Limb (tissue), 2 donors: ENCODE data around the gene LATS1.
"Not testable (repeated sequence)": the region's sequence is repeated elsewhere in the genome, so short reads cannot be mapped to it uniquely, and the experiment has no call there.

Experiments
- DNase-seq, 2 donors: peaks; one replicate each; pipeline ENCODE4 v3.0.0-alpha.2; 2016; ENCODE audit errors: extremely low spot score in 2 of 2

Gene LATS1

GRCh38 chr6:149728499-149729234 lies 10.8 kb upstream of the LATS1 start:
- DNase-seq: no peak

DNA sequence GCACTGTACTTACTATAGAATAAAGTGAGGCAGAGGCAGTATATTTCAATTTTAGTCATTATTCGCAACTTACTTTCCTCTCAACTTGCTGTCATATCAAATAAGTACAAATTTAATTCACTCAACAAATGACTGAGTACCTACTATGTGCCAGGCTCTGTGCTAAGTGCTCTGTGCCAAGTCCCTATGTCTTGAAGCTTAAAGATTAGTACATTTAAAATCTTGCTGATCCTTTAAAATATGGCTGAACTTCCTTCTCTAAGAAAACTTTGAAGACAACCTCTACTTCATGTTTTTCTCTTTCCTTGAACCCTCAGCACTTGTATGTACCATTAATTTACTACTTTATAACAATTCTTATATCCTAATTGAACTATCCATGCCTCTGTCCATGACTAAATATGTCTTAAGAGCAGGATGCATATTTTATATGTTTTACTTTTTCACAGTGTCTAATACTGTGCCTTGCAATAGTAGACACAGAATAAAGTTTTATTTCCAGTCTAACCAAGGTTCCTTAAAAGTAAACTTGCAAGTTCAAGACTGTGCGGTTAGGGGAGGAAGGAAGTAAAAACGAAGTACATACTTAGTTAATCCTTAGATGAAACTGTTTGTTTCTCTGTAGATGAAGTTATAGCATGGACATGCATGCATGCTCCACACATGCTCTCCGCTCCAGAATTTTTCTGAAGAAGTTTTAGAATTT lies 10.0 kb upstream of the LATS1 start:
- DNase-seq: no peak

DNA sequence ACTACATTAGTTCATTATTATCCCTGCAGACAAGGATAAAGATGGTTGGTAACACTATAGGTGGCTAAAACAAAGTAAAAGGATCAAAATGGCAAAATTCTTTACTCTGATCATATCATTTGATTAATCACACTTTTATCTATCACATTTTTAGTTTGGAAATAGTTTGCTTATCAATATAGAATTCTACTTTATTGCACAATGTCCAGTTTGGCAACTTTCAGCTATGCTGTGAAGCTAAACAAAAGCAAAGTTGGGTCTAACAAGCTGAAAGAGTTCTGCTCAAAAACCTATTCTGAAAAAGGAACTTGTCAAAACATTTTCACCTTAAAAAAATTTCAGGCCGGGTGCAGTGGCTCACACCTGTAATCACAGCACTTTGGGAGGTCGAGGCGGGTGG lies 7.9 kb upstream of the LATS1 start:
- DNase-seq: no peak

DNA sequence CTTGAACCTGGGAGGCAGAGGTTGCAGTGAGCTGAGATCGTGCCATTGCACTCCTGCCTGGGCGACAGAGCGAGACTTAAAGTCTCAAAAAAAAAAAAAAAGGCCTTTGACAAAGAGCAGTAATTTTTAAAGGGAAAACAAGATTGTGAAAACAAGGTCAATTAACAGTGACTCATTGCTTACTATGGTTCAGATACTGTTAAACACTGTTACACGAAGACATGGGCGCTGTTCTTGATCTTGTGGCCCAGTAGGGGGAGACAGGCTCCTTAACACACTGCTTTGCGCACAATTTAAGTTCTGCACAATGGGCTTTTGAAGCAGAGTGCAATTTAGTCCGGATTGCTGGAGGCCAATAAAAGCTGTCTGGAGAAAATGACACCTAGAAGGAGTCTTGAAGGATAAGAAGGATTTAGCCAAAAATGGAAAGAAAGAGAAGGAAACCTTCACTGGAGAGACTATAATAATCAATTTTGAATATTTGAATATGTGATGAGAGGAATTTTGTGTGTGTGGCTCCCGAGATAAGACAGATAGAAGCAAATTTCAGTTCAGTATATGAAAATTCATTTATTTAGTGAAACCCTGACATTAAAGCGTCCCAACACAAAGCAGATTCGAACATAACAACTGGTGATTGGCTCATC lies 6.0 kb upstream of the LATS1 start:
- no peak for DNase-seq

- no peak for DNase-seq
Observed at GRCh38 chr6:149723262-149723661, 5.4 kb upstream of the LATS1 start.

- no peak for DNase-seq
Observed at GRCh38 chr6:149719531-149719930, 1.6 kb upstream of the LATS1 start.

- DNase-seq: no peak
Observed at GRCh38 chr6:149717255-149717587, 680 bp downstream of the LATS1 start.

DNA sequence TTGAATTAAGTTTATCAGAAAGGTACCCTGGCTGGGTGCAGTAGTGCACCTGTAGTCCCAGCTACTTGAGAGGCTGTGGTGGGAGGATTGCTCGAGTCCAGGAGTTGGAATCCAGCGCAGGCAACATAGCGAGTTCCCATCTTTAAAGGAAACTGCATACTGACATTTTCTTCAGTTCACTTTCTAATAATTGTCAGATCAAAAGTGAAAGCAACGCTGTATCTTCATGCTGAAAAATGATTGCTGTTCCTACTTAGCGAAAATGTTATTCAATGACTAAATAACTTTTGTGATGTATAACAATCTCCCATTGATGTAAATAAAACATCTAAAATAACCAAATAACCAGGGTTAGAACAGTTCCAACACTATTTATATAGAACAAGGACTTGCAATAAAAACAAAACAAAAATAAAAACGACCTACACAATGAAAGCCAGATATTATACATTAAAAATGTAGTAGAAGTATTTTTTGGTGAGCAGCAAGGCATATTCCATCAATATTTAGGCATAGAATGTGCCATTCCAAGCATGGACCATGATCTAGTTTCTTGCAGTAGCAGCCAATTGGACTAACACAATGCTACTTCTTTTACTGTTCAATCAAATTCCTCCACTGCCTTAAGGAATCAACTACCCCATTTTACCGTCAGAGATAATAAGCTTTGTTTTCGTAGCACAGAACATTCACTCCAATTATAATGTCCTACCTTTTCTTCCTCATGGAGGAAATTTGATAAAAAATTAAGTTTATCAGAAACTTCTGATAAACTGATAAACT lies 1.5 kb downstream of the LATS1 start:
- no peak for DNase-seq

- no peak for DNase-seq
Observed at GRCh38 chr6:149714442-149714841, 3.5 kb downstream of the LATS1 start.

DNA sequence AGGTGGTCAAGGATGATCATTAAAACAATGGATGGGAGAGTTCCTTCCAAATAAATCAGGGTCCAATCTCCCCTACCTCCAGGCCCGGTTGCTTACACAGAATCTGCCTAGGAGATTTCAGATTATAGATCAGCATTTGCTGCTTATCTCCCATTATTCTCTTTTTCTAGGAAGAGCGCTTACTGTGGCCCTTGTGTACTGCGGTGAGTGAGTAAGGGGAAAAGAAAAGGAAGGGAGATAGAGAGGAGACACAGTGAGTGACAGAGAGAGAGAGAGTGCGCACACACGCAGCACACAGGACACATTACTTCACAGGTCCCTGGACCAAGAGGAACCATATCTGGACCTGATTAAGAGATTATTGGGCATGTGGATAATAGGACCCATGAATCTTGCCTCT lies 6.2 kb downstream of the LATS1 start:
- DNase-seq: no peak

DNA sequence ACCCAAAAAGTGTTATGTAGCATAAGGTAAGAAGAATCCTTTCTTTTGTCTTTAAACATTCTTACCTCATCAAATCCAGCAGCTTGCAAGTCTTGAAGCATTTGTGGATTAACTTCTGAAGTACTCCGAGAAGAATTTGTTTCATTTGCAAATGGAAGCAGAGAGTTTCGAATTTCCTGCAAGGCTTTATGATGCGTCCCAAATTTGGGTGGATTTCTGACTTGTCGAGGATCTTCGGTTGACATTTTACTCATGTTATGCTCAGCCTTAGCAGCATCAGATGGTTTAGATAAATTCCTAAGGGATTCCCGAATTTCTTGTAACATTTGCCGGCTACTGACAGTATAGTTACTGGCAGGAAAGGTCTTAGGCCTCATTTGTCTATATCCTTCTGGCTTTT lies 16.2 kb downstream of the LATS1 start:
- DNase-seq: no peak

GRCh38 chr6:149699150-149699549 lies 18.8 kb downstream of the LATS1 start:
- DNase-seq: no peak

DNA sequence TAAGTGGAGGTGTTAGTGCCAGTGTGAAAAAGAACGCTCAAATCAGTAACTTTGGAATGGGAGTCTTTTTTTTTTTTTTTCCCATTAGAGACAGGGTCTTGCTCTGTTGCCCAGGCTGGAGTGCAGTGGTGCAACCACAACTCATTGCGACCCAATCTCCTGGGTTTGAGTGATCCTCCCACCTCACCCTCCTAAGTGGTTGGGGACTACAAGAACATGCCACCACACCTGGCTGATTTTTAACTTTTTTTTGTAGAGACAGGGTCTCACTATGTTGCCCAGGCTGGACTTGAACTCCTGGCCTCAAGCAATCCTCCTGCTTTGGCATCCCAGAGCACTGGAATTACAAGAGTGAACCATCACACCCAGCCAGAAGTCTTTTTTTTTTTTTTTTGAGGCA lies 19.7 kb downstream of the LATS1 start:
- no peak for DNase-seq

DNA sequence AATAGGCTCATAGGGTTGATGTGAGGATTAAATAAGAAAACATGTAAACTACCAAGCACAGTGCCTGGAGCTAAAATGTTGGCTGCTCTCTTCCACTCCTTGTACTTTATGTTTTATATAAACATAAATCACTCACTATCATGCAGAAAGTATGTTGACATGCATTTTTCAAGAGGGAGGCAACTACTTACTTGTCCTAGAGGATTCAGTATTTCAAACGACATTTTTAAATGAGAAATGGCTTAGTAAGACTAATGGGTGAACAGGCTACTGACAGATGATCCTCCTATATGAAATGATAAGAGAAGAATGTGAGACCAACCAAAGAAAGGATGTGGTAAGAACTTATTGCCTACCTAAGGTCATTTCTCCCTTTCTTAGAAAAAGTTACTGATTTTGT lies 21.0 kb downstream of the LATS1 start:
- DNase-seq: no peak

GRCh38 chr6:149694921-149695320 lies 23.0 kb downstream of the LATS1 start:
- no peak for DNase-seq

GRCh38 chr6:149691201-149691600 lies 26.7 kb downstream of the LATS1 start:
- DNase-seq: no peak

GRCh38 chr6:149686230-149686629 lies 31.7 kb downstream of the LATS1 start:
- DNase-seq: no peak

DNA sequence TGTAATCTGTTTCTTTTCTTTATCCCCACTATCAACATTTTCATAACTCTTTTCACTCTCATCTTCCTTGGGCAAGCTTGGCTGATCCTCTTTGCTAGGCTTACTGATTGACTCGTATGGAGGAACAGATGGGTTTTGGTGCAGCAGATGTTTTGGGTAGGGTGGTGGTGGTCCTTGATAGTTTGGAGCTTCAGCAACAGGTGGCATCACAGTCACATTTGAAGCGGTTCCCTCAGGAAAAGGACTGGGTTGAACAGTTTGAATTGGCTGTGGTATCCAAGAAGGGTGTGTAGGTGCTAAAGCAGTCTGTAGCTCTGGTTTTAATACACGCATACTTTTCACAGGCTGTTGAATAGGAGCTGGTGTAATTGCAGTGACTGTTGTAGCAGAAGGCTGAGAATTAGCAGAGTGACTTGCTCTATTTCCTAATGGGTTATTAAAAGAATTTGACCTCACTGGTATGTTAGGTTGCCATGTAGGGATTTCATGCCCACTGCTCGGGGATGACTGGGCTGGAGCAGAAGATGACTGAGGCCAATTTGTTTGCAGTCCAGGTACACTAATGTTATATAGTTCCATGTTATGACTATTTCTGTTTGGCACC lies 34.5 kb downstream of the LATS1 start:
- DNase-seq: no peak

DNA sequence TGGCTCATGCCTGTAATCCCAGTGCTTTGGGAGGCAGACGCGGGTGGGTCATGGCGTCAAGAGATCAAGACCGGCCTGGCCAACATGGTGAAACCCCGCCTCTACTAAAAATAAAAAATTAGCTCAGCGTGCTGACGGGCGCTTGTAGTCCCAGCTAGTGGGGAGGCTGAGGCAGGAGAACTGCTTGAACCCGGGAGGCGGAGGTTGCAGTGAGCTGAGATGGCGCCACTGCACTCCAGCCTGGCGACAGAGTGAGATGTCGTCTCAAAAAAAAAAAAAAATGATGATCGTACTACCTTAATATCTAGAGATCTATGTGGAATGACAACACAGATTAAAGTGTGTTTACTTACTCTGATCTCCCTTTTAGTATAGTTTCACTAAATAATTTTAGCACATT lies 36.1 kb downstream of the LATS1 start:
- DNase-seq: not testable (repeated sequence)

DNA sequence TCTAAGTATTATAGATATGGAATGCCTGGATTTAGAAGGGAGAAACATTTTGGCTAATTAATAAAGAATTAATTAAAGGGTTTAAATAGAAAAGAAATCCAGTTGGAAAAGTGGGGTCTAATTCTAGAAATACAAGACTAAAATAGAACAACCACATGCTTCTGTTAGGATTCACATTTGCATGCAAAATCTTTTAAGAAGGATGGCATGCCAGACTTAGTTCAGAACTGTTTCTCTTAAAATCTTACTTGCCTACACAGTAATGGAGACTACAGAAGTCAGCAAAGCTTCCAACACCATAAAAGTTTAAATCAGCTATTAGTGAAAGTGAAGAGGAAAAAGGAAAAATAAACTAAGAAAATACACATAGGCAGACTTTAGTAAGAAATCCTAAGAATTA lies 36.7 kb downstream of the LATS1 start:
- DNase-seq: no peak

DNA sequence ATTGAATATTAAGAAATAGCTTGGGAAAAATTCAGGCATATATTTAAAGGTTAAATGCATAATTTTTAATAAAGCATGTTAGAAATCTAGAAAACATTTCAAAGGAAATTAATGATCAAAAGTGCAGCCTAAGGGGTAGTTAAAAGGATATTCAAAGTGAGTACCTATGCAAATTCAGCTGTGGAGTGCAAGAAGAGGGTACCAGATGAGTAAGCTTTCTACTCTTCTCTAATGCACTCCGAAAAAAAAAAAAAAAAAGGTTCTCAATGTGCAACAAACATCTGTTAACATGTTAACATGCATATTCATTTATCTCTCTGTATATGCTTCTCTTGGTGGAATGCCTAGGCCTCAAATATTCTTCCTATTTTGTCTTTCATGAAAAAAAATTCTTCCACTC lies 37.4 kb downstream of the LATS1 start:
- no peak for DNase-seq

DNA sequence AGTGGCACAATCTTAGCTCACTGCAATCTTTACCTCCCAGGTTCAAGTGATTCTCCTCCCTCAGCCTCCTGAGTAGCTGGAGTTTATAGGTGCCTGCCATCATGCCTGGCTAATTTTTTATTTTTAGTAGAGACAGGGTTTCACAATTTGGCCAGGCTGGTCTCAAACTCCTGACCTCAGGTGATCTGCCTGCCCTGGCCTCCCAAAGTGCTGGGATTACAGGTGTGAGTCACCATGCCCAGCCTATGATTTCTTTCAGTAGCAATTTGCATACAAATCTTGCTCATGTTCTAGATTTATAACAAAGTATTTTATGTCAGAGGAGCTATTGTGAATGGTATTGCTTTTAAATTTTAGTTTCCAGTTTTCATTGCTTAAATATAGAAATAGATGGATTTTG lies 45.6 kb downstream of the LATS1 start:
- not testable (repeated sequence) for DNase-seq
